T-helper 1 cell treated with Interleukin-12 subunit alpha and Interleukin-12 subunit beta and Interleukin-4 antibody, amounts not matched to agents 30 μg/mL and 1 μg/mL, for 36 hours (primary cell): Measurements from ENCODE around the gene PSTPIP2.
A peak's percentile ranks its signal among the peaks of the same experiment; 100 is the strongest.

Experiments
- H3K27ac Mint-ChIP-seq: one replicate; pipeline ENCODE4 v1.8.0; 2021; ENCODE audit warnings: mild to moderate bottlenecking, mixed read lengths
- H3K27me3 Mint-ChIP-seq: one replicate; pipeline ENCODE4 v1.8.0; 2021; ENCODE audit warnings: low read depth, mixed read lengths
- H3K36me3 Mint-ChIP-seq: one replicate; pipeline ENCODE4 v1.8.0; 2021; ENCODE audit warnings: low read depth, mixed read lengths
- H3K4me1 Mint-ChIP-seq: one replicate; pipeline ENCODE4 v1.8.0; 2021; ENCODE audit warnings: low read depth, mixed read lengths
- H3K4me3 Mint-ChIP-seq: one replicate; pipeline ENCODE4 v1.8.0; 2021; ENCODE audit warnings: mild to moderate bottlenecking, moderate library complexity, mixed read lengths
- H3K9me3 Mint-ChIP-seq: one replicate; pipeline ENCODE4 v1.8.0; 2021; ENCODE audit warnings: mixed read lengths

The PSTPIP2 gene

GRCh38 chr18:46035696-46036680 is 36.1 kb downstream of the PSTPIP2 start:
- peaks cover 14% of the 10 kb centered on the region for H3K36me3 Mint-ChIP-seq
- H3K9me3 Mint-ChIP-seq: no peaks in the 10 kb centered on the region
- H3K4me1 Mint-ChIP-seq: peaks cover 17% of the 10 kb centered on the region
- H3K4me3 Mint-ChIP-seq: no peak overlapping the region
- H3K27ac Mint-ChIP-seq: no peak overlapping the region
- no peaks in the 10 kb centered on the region for H3K27me3 Mint-ChIP-seq

DNA sequence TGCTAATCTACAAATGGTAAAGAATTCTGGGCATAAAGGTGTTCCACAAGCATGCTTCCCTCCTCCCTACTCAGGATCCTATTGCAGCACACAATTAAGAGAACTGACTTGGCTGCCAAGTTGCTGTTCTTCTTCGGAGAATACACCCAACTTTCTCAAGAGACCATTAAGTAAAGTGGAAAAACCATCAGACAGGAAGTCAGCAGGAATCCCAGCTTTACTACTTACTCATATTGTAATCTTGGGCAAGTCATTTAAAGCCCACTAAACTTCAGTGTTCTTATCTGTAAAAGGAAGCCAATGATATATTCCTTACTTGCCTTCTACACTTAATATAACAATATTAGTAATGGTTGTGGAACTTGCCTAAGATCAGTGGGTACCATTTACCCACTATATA is 37.8 kb downstream of the PSTPIP2 start:
- Mint-ChIP-seq H3K27me3 (peaks cover 1% of the 10 kb centered on the region), H3K4me1 (peaks cover 3% of the 10 kb centered on the region), H3K27ac (no peak overlapping the region), H3K36me3 (peaks cover 5% of the 10 kb centered on the region), H3K9me3 (no peaks in the 10 kb centered on the region), H3K4me3 (no peak overlapping the region)

DNA sequence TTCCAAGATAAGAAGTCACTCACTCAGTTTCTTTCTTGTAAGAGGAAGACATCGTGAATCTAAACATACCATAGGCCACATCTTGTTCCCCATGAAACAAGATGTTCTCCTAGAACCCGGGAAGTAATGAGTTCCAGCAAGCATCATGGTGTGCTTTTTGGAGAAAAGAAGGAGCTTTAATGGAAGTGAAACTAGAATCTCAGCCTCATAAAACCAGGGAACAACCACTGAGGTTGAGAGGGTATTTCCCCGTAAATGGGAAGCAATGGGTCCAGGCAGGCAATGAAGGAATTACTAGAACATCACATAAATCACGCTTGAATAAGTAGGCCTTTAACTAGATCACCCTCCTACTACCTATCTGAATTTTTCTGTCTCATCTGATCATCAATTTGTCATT is 40.3 kb downstream of the PSTPIP2 start:
- Mint-ChIP-seq H3K27ac (no peak overlapping the region), H3K9me3 (no peaks in the 10 kb centered on the region), H3K4me3 (no peak overlapping the region), H3K36me3 (peaks cover 4% of the 10 kb centered on the region), H3K4me1 (peaks cover 10% of the 10 kb centered on the region), H3K27me3 (peaks cover 14% of the 10 kb centered on the region)

DNA sequence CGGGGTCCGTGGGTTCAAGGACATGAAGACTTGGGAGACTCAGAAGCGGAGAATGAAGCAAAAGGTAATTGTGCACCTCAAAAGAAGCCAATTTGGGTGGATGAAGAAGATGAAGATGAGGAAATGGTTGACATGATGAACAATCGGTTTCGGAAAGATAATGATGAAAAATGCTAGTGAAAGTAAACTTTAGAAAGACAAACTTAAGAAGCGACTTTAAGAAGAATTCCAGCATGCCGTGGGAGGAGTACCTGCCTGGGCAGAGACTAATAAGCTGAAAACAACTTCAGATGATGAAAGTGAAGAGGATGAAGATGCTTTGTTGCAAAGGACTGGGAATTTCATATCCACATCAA is 43.5 kb downstream of the PSTPIP2 start:
- H3K27me3 Mint-ChIP-seq: peaks cover 18% of the 10 kb centered on the region
- H3K4me1 Mint-ChIP-seq: peaks cover 10% of the 10 kb centered on the region
- H3K36me3 Mint-ChIP-seq: peaks cover 2% of the 10 kb centered on the region
- H3K9me3 Mint-ChIP-seq: no peaks in the 10 kb centered on the region
- peak overlapping the region; percentile 87 for H3K4me3 Mint-ChIP-seq
- H3K27ac Mint-ChIP-seq: peak overlapping the region; percentile 36

DNA sequence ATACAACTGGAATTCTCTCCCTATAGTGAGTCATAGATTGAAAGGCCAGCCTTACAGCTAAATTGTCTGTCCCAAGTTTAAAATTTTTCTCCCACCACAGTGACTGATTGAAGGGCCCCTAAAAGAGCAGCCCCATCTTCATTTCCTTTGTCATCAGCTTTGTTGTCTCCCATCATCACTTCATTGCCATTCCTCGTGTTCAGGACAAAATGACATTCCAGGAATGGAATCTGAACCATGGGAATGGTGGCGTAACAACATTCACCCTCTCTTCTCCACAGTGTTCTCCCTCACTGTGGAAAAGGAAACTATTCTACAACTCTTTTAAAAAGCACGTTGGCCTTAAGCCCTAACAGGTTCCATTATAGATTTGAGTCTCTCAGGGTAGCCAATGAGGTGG is 52.1 kb downstream of the PSTPIP2 start:
- Mint-ChIP-seq H3K27me3 (no peaks in the 10 kb centered on the region), H3K36me3 (peaks cover 3% of the 10 kb centered on the region), H3K9me3 (no peaks in the 10 kb centered on the region), H3K4me3 (no peak overlapping the region), H3K4me1 (no peaks in the 10 kb centered on the region), H3K27ac (no peak overlapping the region)

DNA sequence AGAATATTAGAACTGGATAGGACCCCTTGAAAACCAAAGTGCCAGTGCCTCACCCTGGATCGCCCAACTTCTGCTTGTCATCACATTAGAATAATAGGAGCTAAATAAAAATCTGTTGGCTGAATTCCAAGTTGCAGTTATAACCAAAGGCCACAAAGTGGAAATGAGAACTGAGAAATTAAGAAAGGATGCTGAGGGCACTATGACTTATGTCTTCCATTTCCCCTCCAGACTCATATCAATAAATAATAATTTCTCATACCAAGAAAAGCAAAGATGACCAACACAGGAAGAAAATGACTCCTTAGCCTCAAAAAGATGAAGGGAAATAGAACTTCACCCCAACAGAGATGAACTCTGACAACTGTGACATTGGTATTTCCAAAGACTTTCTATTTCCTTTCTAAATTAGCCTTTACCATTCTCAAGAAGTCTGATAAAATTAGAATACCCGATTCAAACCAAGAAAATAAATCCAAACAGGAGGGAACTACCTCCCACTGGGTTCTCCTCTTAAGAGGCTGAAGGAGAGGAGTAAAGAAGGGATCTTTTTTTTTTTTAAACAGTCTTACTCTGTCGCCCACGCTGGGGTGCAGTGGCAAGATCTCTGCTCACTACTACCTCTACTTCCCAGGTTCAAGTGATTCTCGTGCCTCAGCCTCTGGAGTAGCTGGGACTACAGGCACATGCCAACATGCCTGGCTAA is 58.4 kb downstream of the PSTPIP2 start:
- peaks cover 8% of the 10 kb centered on the region for H3K36me3 Mint-ChIP-seq
- H3K27ac Mint-ChIP-seq: no peak overlapping the region
- no peaks in the 10 kb centered on the region for H3K27me3 Mint-ChIP-seq
- no peaks in the 10 kb centered on the region for H3K9me3 Mint-ChIP-seq
- peaks cover 5% of the 10 kb centered on the region for H3K4me1 Mint-ChIP-seq
- H3K4me3 Mint-ChIP-seq: no peak overlapping the region

GRCh38 chr18:46010676-46011075 is 61.4 kb downstream of the PSTPIP2 start:
- Mint-ChIP-seq H3K27me3 (no peaks in the 10 kb centered on the region), H3K4me1 (peaks cover 5% of the 10 kb centered on the region), H3K4me3 (no peak overlapping the region), H3K9me3 (no peaks in the 10 kb centered on the region), H3K36me3 (peaks cover 8% of the 10 kb centered on the region), H3K27ac (no peak overlapping the region)

- Mint-ChIP-seq H3K4me3 (no peak overlapping the region), H3K4me1 (peaks cover 5% of the 10 kb centered on the region), H3K9me3 (no peaks in the 10 kb centered on the region), H3K27me3 (no peaks in the 10 kb centered on the region), H3K36me3 (peaks cover 8% of the 10 kb centered on the region), H3K27ac (no peak overlapping the region)
Measured at GRCh38 chr18:46010050-46010449, 62.0 kb downstream of the PSTPIP2 start.

GRCh38 chr18:46009125-46009840 is 62.8 kb downstream of the PSTPIP2 start:
- Mint-ChIP-seq H3K9me3 (no peaks in the 10 kb centered on the region), H3K4me3 (no peak overlapping the region), H3K27ac (no peak overlapping the region)

DNA sequence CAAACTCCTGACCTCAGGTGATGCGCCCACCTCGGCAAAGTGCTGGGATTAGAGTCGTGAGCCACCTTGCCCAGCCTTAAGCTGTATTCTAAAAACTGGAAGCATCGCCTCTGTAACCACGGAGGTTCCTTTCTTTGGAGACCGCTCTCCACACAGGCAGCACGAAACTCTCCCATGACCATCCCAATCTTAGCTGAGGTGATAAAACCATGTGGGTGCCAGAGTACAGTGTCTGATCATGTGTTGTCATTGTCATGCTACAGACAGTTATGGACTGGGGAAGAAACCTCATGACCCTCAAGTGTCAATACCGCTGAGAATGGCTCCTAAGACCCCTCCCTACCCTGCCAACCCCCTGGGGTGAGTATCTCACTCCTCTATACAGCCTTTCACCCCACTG is 63.5 kb downstream of the PSTPIP2 start:
- Mint-ChIP-seq H3K27me3 (no peaks in the 10 kb centered on the region), H3K27ac (no peak overlapping the region), H3K4me1 (peaks cover 2% of the 10 kb centered on the region), H3K9me3 (no peaks in the 10 kb centered on the region), H3K4me3 (no peak overlapping the region), H3K36me3 (peaks cover 8% of the 10 kb centered on the region)

More at GRCh38 chr18:46009125-46009840, 62.8 kb downstream of the PSTPIP2 start:
- H3K36me3 Mint-ChIP-seq: peaks cover 8% of the 10 kb centered on the region
- peaks cover 5% of the 10 kb centered on the region for H3K4me1 Mint-ChIP-seq
- H3K27me3 Mint-ChIP-seq: no peaks in the 10 kb centered on the region

DNA sequence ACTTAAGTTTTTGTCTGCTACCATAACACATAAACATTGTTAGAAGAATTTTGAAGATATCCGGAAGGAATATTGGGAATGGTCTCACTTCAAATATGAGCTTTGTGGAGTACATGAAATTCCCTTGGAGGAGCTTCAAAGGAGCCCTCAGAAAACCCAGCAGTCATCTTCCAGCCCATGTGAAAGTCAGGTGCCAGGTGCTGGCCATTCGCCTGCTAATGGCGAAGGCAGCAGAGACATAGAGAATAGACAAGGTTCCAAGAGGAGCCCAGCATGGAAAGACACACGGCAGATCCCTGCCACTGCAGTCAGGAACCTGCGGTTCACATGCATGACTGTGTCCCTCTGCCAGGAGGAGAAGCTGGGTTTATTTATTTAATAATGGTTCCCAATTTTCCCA is 64.9 kb downstream of the PSTPIP2 start:
- Mint-ChIP-seq H3K9me3 (peaks cover 3% of the 10 kb centered on the region), H3K27ac (no peak overlapping the region), H3K27me3 (peaks cover 8% of the 10 kb centered on the region), H3K4me1 (no peaks in the 10 kb centered on the region), H3K4me3 (no peak overlapping the region), H3K36me3 (peaks cover 8% of the 10 kb centered on the region)

DNA sequence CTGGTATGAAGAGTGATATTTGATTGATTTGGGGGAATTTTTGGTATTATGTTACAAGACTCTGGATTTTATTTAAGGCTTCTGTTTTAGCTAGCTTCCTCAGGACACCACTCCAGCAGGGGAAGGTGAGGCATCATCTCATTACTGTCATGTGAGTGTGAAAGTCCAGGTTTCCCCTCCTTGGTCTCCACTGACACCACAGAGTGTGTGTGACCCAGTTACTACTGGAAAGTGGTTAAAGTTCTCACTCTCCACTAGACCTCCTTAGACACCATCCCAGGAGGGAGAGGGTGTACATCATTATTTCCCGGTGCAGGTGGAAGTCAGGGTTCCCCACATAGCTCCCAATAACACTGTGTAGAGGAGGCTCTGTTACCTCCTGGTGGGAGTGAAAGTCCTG is 69.1 kb downstream of the PSTPIP2 start:
- Mint-ChIP-seq H3K9me3 (peaks cover 6% of the 10 kb centered on the region), H3K4me3 (no peak overlapping the region), H3K27ac (no peak overlapping the region), H3K27me3 (peaks cover 11% of the 10 kb centered on the region), H3K36me3 (no peaks in the 10 kb centered on the region), H3K4me1 (peaks cover 20% of the 10 kb centered on the region)

DNA sequence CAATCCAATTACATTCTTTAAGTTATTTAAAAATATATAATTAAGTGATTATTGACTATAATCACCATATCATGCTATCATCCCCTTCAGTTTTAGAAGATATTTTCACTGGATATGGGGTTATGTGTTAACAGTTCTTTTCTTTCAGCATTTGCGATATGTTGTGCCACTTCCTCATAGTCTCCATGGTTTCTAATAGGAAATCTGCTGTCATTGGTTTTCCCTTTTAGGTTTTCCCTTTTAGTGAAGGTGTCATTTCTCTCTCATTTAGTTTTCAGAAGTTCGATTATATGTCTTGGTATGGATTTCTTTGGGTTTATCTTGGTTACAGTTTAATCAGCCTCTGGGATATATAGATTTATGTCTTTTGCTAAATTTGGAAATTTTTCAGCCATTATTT is 70.2 kb downstream of the PSTPIP2 start:
- Mint-ChIP-seq H3K27me3 (peaks cover 11% of the 10 kb centered on the region), H3K27ac (no peak overlapping the region), H3K36me3 (no peaks in the 10 kb centered on the region), H3K4me3 (no peak overlapping the region), H3K4me1 (peaks cover 23% of the 10 kb centered on the region), H3K9me3 (peaks cover 6% of the 10 kb centered on the region)

- H3K27me3 Mint-ChIP-seq: peaks cover 11% of the 10 kb centered on the region
- H3K9me3 Mint-ChIP-seq: peaks cover 6% of the 10 kb centered on the region
- no peak overlapping the region for H3K4me3 Mint-ChIP-seq
- H3K4me1 Mint-ChIP-seq: peaks cover 23% of the 10 kb centered on the region
- no peaks in the 10 kb centered on the region for H3K36me3 Mint-ChIP-seq
- no peak overlapping the region for H3K27ac Mint-ChIP-seq
Measured at GRCh38 chr18:46001074-46001473, 71.0 kb downstream of the PSTPIP2 start.
